DMS153 treated with DMSO at 0.1 percent for 48 hours (cell line): Measurements from ENCODE around the gene GSTM4.

Source experiments
- DNase-seq: peaks from one replicate; lab custom pipeline; 2025; ENCODE audit not compliant: unreplicated experiment; lab: John Stamatoyannopoulos, UW

Gene GSTM4

GRCh38 chr1:109655615-109656519 is at the start of gene GSTM4:
Gene GSTM4, plus strand, starts transcription at chr1:109656099. Its CDS starts 291 bp downstream, at chr1:109656390.
- peak; percentile 38 for DNase-seq

GRCh38 chr1:109609881-109610280 is 46.0 kb upstream of the GSTM4 start:
- no peak for DNase-seq

GRCh38 chr1:109610609-109611307 is 45.1 kb upstream of the GSTM4 start:
- DNase-seq: no peak

- DNase-seq: no peak
These were observed 44.5 kb upstream of the GSTM4 start for GRCh38 chr1:109611308-109611990.

- no peak for DNase-seq
These were observed 42.3 kb upstream of the GSTM4 start for GRCh38 chr1:109613361-109614147.

GRCh38 chr1:109615879-109616278 is 40.0 kb upstream of the GSTM4 start:
- no peak for DNase-seq

GRCh38 chr1:109616391-109616790 is 39.5 kb upstream of the GSTM4 start:
- no peak for DNase-seq

GRCh38 chr1:109617291-109617801 is 38.6 kb upstream of the GSTM4 start:
- DNase-seq: no peak

GRCh38 chr1:109618661-109619575 is 37.0 kb upstream of the GSTM4 start:
- no peak for DNase-seq

GRCh38 chr1:109619576-109620400 is 36.1 kb upstream of the GSTM4 start, which contains the start of the genes AMPD2 and GNAT2:
Gene AMPD2, plus strand, starts transcription at chr1:109619837. Its CDS starts 1,339 bp downstream, at chr1:109621176.
Gene GNAT2, minus strand, starts transcription at chr1:109619616. Its CDS starts 6,746 bp downstream, at chr1:109612870.
- DNase-seq: peak; percentile 8

GRCh38 chr1:109620401-109620791 is 35.5 kb upstream of the GSTM4 start:
- DNase-seq: no peak

GRCh38 chr1:109620841-109621286 is 35.0 kb upstream of the GSTM4 start:
- DNase-seq: peak; percentile 37

- DNase-seq: no peak
These were observed 34.3 kb upstream of the GSTM4 start for GRCh38 chr1:109621379-109622136.

GRCh38 chr1:109622137-109622892 is 33.6 kb upstream of the GSTM4 start:
- no peak for DNase-seq

- no peak for DNase-seq
These were observed 33.0 kb upstream of the GSTM4 start for GRCh38 chr1:109622895-109623294.

GRCh38 chr1:109623601-109624161 is 32.2 kb upstream of the GSTM4 start:
- DNase-seq: no peak
